GM18873 (cell line): Measurements from ENCODE around the gene SLC1A2.

ENCODE experiments used
- ATAC-seq: cut with Tn5 transposase; IDR thresholded peaks from one replicate; pipeline ENCODE4 v1.9.1; 2021; ENCODE audit warnings: mild to moderate bottlenecking, moderate library complexity, moderate number of reproducible peaks; ENCODE audit not compliant: unreplicated experiment, low FRiP score

SLC1A2 gene

DNA sequence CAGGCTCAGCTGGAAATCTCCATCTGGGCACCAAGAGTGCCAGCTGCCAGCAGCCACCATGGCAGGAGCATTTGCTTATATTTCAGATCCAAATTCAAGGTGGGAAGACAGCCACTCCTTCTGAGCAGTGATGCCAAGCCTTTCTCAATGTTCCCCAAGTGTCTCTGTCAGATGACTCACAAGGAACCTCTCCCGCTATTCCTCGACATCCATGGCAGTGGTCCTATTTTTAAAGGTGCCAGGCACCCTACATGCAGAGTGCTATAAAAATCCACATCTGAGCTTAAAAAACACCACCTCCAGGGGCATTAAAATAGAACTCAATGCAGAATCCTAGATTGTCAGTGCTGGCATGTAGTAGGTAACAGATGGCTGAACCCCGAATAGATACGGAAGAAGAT is 112.1 kb downstream of the SLC1A2 start:
- ATAC-seq, result no peak

DNA sequence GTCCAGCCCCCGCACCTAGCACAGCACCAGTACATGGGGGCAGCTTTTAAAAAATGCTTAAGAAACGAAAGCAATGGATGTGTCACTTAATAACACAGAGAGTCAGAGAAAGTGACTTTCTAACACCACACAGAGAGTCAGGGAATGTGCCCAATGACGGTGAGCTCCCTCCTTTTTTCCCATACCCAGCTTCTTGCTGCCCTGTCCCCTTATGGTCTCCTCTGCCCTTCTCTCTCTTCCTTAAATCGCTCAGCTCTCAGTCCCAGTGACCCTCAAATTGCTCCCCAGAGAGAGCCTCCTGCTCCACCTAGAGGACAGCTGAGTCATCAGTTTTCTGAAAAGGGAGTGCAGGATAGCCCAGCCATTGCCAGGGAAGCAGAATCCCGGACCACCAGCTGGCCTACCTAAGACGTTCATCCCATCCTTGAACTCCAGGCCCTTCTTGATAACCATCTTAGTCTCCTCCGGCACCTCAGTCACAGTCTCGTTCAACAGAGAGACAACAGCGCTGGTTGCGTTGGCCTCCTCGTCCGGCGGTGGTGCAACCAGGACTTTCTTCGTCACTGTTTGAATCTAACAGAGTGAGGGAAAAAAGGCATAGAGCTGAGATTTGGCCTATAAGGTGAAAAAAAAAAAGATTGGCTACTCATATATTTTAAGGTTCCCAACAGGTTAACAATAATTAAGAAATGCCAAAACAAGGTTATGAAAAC is 113.5 kb downstream of the SLC1A2 start:
- ATAC-seq, result no peak

DNA sequence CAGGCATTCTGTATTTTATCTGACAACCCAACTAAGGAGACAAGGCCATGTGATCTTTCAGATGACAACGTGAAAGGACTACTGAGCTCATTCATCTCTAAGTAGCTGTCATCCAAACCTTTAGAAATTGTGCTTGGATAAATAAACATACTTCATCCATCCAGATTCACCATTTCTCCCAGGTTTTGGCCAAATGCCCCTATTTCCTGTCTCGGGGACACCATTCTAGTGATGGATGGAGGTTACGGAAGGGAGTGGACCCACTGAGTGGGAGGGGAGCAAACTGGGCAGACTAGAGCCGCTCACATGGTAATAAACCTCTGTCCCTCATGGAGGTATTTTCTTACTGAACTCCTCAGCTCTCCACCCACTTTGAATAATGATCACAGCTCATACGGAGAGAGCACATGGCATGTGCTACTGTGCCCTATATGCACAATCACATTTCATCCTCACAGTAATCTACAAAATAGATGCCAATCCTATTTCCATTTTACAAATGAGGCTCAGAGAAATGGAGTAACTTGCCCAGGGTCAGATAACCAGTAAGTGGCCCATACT is 114.4 kb downstream of the SLC1A2 start:
- no peak for ATAC-seq

DNA sequence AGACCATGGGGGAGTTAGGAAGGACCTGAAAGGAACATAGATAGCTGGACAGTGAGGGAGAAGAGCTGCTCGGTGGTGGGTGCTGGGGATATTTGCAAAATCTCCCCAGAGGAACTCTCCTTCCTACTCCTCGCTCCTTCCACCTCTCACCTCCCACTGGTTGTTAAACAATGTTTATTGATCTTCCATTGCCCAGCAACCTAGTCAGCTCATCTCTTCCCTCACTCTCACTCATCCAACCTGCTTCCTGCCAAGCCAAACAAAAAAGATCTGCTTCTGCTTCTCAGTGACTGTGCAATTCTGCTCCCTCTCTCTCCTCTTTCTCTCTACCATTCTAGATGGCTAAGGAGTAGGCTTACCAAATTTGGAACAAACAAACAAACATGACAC is 115.0 kb downstream of the SLC1A2 start:
- no peak for ATAC-seq

DNA sequence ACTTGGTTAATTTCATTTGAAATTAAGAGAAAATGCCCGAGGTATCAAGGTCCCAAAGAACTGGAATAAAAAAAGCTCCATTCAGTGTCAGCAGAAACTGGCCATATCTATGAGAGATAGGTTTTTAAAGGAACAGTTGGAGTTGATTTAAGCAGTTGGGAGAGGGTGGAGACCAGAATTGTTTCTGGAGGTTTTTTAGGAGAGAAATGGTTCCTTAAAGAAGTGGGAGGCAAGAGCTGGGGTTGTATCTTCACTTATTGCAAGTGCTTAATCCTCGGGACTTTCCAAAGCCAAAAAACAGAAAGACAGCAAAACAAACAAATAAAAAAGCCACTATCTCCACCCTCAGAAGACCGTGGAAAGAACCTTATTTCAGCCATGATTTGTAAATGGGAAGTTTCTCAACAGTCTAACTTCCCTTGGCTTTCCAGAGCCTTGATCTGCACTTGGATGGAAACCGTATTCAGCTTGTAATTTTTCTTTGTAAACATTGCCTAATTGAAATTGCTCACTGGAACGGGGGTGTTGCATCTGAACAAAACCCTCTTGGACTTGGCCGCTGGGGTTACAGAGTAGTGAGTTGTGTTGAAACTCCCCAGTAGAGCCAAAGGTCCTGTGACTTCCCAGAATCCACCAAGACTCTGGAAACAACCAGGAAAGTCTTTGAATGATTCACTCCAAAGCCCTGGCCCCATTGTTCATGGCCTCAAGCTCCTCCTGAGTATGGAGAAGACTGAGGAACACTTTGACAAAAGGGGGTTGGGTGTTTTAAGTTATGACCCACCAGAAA is 115.6 kb downstream of the SLC1A2 start:
- no peak for ATAC-seq

DNA sequence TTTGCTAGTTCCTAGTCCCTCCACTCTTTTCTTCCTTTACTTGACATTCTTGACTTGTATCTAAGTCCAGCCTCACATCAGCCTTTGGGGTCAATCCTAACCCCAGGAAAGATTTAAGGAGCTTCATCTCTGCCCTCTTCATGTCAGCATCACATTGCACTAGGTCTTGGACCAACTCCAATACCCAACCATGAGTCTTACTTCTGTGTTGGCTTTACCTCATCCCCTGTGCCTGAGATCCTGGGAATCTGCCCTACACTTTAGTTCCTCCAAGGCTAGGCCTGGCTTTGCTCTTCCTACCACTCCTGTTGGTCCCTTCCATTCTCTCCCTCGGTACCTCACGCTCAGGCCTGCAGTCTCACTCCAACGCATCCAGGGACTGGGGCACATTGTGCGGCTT is 117.0 kb downstream of the SLC1A2 start:
- no peak for ATAC-seq

DNA sequence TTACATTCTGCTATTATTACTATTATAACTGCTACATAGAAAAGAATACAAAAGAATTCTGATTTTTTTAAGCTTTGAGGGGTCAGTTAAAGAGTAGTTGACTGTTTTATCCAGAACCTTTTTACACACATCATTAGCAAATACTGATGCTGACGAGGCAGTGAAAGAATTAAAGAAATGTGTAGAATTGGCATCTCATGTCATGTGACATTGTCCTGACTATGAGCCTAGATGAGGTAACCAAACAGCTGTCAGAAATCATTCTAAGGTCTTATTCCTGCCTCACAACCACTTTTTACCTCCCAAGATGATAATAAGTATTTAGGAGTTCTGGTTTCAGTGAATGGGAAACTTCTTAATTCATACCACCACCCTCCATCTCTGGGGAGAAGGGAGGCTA is 121.0 kb downstream of the SLC1A2 start:
- ATAC-seq, result no peak

DNA sequence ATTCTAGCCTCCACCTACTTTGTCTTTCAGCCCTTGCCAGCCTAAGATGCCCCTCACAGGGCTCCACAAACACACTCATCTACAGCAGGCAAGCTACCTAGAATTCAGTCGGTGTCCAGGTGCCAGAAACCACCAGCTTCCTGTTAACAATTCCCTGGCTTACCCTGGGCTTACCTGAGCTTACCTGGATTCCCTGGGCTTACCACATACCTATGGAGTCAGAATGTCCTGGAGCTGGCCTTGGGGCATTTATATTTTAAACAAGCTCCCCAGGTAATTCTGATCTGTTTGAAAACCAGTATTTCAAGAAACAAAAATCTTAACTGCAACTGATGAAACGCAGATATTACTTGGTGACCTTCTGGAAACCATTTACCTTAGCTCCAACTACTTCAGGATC is 123.6 kb downstream of the SLC1A2 start:
- ATAC-seq, result no peak

DNA sequence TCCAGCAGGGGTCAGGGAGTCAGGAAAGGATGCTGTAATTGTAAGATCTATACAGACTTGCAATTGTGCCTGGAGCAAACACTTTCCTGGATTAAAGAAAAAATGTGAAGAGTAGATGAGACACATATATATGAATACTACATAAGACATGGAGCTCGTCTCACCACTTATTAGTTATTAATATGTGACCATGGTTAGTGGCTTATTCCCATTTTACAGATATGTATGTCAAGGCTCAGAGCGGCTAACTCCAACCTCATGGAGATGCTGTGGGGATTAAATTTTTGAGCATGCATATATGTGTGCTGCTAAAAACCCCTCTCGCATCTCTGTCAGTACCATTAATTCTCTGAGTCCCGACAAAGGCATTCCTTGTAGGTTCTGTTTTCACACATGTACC is 125.7 kb downstream of the SLC1A2 start:
- no peak for ATAC-seq

DNA sequence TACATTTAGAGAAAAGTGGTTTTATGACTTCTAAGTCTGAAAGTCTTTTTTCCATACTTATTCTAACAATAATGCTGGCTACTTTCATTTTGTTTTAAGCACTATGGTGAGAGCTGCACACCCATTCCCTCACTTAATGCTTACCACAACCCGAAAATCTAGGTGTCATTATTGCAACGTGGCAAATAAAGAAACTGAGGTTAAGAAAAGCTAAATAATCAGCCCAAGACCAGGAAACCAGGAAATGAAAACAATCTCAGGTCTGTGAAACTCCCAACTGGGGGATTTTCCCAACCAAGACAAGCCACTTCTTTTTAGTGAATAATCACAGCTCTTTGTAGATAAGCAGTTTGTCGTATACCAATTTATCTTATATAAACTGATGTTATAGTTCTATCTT is 126.3 kb downstream of the SLC1A2 start:
- ATAC-seq, result no peak

DNA sequence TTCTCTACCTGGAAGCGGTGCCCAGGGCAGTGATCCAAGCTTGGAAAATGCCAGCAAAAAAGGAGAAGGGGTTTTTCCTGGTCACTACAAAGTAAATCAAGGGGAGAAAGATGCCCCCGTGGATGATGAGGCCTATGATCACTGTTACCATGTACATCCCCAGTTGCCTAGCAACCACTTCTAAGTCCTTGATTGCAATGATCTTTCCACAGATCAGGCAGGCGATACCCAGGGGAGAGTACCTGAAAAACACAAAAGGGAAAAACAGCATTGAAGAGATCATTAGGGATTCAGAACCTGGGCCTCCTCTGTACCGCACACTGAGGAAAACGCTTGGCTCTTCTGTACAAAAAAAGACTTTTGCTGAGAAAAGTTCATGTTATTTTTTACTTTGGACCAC is 127.1 kb downstream of the SLC1A2 start:
- ATAC-seq, result no peak

DNA sequence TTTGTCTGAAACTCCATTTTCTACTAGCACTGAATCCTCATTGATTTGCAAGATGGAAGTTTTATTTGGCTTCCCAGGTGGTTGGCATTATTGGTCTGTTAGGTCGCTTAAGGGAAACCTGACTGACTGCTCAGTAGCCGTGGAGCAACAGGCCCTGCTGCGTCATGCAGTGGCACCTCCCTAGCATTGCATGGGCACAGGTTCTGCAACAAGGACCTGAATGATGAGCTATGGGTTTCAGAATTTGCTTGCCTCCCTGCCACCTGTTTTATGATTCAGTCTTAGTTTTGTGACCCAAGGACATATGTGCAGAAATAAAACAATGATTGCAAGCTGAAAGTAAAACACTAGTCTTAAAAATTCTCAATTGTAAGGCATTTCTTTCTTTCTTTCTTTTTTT is 128.5 kb downstream of the SLC1A2 start:
- ATAC-seq, result no peak

DNA sequence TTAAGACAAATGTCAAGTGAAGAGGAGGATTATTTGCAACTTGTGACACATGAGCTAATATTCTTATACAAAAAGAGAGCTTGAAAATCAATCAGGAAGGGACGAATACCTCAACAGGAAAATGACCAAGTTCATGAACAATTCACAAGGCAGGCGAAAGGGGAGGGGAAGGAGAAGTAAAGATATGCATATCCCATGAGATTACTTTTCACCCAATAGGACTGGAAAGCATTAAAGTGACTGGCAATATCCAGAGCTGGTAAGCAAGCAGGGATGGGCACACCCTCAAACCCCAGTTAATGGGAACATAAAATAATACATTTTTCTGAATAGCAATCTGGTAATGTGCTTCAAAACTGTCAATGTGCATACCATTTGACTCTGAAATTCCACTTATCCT is 129.5 kb downstream of the SLC1A2 start:
- ATAC-seq, result no peak

DNA sequence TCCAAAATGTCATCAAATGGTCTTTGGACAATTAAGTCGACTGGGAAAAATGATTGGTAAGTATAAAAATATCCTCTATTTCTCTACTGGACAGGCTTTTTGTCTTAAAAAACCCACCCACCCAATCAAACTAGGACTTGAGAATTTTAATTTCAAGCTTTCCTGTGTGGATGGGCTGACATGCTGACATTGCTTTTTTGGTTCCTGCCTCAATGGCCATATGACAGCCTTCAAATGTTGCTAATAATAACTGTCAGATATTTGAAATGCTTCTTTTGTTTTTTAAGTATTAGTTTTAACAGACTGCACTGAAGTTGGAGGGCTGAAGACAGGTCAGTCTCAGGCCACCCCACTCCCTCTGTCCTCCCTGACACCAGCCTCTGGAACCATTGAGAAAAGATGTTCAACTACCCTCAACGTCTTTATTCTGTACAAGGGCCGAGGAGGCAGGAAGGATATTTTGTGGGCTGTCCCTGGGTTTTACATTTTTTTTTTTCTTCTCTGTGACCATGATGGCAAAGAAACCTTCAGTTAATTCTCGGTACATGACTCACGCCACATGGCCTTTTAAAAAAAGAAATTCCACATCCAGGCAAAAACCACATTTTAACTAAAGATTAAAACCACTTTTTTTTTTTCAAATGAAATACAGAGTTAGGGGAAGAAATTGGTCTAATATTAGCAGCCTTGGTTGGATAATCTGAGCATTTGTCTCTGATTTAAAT is 130.4 kb downstream of the SLC1A2 start:
- no peak for ATAC-seq

DNA sequence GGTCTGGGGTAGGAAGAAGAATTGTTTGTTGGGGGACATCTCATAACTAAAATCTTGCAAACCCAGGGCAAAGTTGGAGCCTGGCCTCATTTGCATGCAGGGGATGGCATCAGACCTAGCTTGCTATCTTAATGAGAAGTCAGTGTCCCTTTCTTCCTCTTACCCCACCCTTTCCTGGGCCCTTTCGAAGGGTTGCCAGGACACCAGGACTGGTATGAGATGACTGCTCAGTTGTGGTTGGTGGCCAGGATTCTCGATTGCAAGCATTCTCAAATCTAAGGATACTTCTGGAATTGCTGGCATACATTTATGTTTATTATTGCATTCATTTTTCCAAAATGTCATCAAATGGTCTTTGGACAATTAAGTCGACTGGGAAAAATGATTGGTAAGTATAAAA is 131.0 kb downstream of the SLC1A2 start:
- ATAC-seq, result no peak

DNA sequence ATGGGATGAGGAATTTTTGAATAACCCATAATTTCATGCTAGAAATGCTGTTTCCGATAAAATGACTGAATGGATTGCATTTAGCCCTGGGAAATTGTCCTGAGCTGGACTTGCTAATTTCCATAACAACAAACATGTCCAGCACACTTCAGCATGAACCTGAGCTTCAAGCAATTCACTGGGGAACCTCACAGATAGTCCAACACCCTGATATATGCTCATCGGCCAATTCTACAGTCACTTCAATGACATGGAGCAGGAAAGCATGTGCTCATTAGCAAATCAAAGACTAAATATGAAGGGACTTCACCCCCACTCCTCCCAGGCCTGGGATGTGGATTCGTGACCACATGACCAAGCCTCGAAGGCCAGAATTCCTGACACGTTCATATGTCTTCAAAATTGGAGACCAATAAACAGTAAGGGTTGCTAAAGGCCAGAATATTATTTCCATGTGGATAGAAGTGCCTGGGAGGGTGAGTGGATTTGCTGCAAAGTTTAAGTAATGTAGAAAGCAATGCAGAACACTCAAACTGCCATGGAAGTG is 131.9 kb downstream of the SLC1A2 start:
- ATAC-seq, result no peak

DNA sequence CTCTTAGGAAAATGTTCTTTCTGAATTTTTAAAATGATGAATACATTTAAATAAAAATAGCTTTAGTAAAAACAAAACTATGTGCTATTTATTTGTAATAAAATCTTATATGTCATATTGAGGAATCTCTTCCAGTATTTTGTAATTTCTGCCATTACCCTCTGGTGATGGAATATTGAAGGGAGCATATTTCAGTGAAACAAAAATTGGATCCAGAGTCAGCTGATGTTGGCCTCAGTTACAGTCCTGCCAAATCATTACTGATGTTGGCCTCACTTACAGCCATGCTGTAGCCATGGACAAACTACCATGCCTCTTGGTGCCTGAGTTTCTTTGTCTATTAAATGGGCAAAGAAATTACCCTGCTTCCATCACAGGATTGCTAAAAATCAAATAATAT is 133.2 kb downstream of the SLC1A2 start:
- ATAC-seq, result no peak

DNA sequence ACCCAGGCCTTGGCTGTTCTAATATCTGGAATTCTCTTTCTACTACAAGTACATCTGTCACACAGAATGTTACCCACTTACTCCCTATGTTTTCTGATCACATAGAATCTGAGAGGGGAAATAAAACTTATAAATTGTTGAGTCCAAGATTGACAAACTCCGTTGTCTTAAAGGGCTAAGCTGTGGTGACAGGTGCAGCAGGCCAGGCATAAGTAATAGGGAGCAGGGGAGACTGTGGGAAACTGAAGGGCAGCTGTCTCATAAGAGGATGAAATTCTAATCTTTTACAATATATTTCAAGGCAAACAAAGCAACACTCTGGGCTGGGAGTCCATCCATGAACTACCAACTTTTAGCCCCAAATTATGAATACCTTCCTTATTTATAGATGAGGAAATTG is 133.9 kb downstream of the SLC1A2 start:
- ATAC-seq, result no peak

DNA sequence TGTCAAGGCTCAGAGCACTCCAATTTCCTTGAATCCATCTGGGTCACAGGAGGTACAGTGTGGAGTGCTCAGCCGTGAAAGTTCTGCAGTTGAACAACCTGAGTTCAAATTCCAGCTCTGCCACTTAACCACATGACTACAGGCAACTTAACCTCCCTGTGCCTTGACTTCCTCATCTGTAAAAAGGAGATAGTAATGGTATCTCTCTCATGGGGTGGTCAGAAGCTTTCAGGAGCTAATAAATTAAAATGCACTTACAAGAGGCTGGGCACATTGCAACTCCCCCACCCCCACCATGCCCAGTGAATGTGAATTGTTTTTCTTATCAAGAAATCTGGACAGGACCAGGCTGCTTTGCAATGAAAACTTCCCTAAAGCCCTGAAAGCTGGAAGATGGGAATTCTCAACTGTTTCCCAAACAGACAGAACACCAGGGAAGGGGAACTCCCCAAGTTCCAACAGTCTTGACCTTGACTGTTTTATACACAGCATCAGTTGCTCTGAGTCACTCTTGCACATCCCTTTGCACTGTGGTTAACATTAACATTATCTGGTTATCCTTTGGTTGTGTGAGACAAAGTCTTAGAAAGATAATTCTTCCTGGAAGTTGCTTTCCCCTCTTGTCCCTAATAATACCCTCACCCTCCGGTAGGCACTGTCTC is 137.0 kb downstream of the SLC1A2 start:
- no peak for ATAC-seq

DNA sequence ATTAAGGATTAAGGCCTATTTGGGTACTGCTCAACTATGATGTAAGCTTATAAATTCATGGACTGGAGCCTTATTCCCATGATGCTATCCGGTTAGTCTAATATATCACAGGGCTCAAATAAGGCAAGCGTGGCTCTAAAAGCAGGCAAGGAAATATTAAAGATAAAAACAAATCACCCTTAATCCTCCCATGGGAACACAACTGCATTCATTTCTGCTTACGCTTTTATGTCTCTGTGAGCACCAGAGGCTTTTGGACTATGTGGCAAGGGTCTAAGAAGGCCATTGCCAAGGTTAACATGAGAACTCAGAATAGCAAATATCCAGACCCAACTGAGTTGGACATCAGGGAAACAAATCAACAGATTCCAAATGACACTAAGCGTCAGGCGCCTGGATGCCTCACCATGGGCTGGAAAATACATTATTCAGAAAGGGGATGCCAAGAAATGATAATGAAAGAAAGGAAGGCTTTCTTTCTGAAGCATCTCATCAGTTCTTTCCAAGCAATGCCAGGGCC is 138.1 kb downstream of the SLC1A2 start:
- ATAC-seq, result no peak
